CD4-positive, alpha-beta memory T cell (primary cell): ENCODE measurements around the gene EML6. TPM values are rescaled to one million over a fixed set of nuclear protein-coding genes. Genes with fewer than 3 reads are reported as not detected.

Source experiments
- CTCF ChIA-PET: fragments of 350-600 bp; sonication (Branson Sonifier 250); formaldehyde crosslinking; loops from one replicate; lab custom pipeline; 2021; ENCODE audit warnings: inconsistent platforms; ENCODE audit not compliant: partially characterized antibody; lab: Charles Lee
- POLR2A ChIA-PET: fragments of 350-600 bp; sonication (Branson Sonifier 250); formaldehyde crosslinking; loops from one replicate; lab custom pipeline; 2021; ENCODE audit not compliant: partially characterized antibody; lab: Charles Lee
- DNase-seq, 5 donors: peaks; one replicate each; pipeline versions ENCODE4 v3.0.0 to v3.0.0-alpha.2; 2020 to 2022; ENCODE audit warnings: mixed read lengths in 1 of 5
- H3K27ac ChIP-seq: one replicate; pipeline ENCODE4 v1.7.0; 2013; ENCODE audit warnings: low read depth, low read length
- H3K27me3 ChIP-seq: 2 replicates; pipeline ENCODE4 v1.7.0; 2013; ENCODE audit warnings: mild to moderate bottlenecking, low read length, moderate library complexity; ENCODE audit not compliant: insufficient read depth
- H3K36me3 ChIP-seq: 2 replicates; pipeline ENCODE4 v1.7.0; 2013; ENCODE audit warnings: mild to moderate bottlenecking, low read length, moderate library complexity; ENCODE audit not compliant: insufficient read depth
- H3K4me1 ChIP-seq: 2 replicates; pipeline ENCODE4 v1.7.0; 2013; ENCODE audit warnings: mild to moderate bottlenecking, low read length, moderate library complexity; ENCODE audit not compliant: insufficient read depth
- H3K4me3 ChIP-seq, 2 donors: one replicate each; pipeline ENCODE4 v1.7.0; 2013; ENCODE audit warnings: low read length in 2 of 2, mild to moderate bottlenecking in 1 of 2
- H3K9me3 ChIP-seq, 2 donors: one replicate each; pipeline ENCODE4 v1.7.0; 2013; ENCODE audit warnings: low read length in 2 of 2, control low read depth in 1 of 2; ENCODE audit not compliant: control insufficient read depth in 1 of 2
- H3K27ac Mint-ChIP-seq, 7 donors: one replicate each; pipeline ENCODE4 v1.8.0; 2020 to 2021; ENCODE audit warnings: mixed read lengths in 7 of 7, mild to moderate bottlenecking in 6 of 7, inconsistent platforms in 3 of 7, moderate library complexity in 3 of 7
- H3K27me3 Mint-ChIP-seq, 2 donors: one replicate each; pipeline ENCODE4 v1.8.0; 2020 to 2021; ENCODE audit warnings: mixed read lengths in 2 of 2
- H3K36me3 Mint-ChIP-seq, 2 donors: one replicate each; pipeline ENCODE4 v1.8.0; 2020 to 2021; ENCODE audit warnings: mixed read lengths in 2 of 2, inconsistent platforms in 1 of 2, mild to moderate bottlenecking in 1 of 2
- H3K4me1 Mint-ChIP-seq, 4 donors: one replicate each; pipeline ENCODE4 v1.8.0; 2020 to 2021; ENCODE audit warnings: mixed read lengths in 4 of 4, mild to moderate bottlenecking in 1 of 4
- H3K4me3 Mint-ChIP-seq, 8 donors: one replicate each; pipeline ENCODE4 v1.8.0; 2020 to 2021; ENCODE audit warnings: mixed read lengths in 8 of 8, mild to moderate bottlenecking in 7 of 8, moderate library complexity in 6 of 8, inconsistent platforms in 3 of 8
- H3K9me3 Mint-ChIP-seq, 8 donors: one replicate each; pipeline ENCODE4 v1.8.0; 2020 to 2021; ENCODE audit warnings: mixed read lengths in 8 of 8, mild to moderate bottlenecking in 5 of 8, inconsistent platforms in 3 of 8, moderate library complexity in 1 of 8
- intact Hi-C: fragments of 100-400 bp; cut with micrococcal nuclease; formaldehyde crosslinking; loops from one replicate; pipeline ENCODE4 v1.15.1; 2023
- polyA plus RNA-seq, 2 donors: library from polyadenylated mRNA; unstranded; fragments of 300-500 nt; fragmentation: Illumina TruSeq; gene quantifications; one replicate each; pipeline ENCODE4 v1.2.3, GENCODE V29; 2021
- total RNA-seq, 2 experiments: library from RNA; stranded (reverse); gene quantifications; one replicate each; pipeline ENCODE4 v1.2.3, GENCODE V29; 2021

The EML6 gene
- total and polyA plus RNA-seq, 4 experiments from 2014 or later, result 0.02 to 3.9 (median 1.8) TPM; not detected in 1

DNA sequence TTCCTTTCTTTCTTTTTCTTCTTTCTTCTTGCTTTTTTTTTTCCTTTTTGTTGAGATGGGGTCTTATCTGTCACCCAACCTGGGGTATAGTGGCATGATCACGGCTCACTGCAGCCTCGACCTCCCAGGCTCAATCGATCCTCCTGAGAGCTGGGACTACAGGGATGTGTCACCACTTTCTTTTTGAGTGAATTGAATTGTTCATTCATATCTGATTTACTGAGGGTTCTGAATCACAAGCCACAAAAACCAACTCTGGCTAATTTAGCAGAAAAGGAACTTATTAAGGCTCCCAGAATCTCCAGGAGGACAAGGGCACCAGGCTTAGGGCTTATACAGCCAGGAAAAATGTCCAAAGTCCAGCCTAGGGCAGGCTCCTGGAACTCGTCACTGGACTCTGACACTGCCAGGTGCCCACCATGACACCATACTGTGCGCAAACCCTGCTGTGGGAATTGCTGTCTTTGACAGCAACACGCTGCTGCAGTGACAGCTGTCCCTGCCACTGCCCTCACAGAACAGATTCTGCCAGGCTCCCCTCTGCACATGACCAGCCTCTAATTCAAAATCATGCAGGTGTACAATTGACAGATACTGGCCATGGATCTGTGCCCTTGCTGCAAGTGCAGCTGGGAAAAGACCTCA lies 42.9 kb upstream of the EML6 start:
- peak overlapping the region in 4 of 7 donors; percentile 25 to 87 (median 50) for H3K27ac Mint-ChIP-seq
- intact Hi-C loops, result no loop called here
- CTCF ChIA-PET, result interaction anchor here (1.2 to 1.5 kb wide), 2 partner anchors 15 to 24 kb away, joined by 3 to 9 read pairs; no protein-coding TSS in a partner anchor
- DNase-seq, result no peak
- H3K4me1 Mint-ChIP-seq, result peaks cover 10 to 24% (median 14%) of the 10 kb centered on the region in 4 donors
- H3K9me3 Mint-ChIP-seq, result no peaks in the 10 kb centered on the region
- POLR2A ChIA-PET, result interaction anchor here (0.5 to 0.9 kb wide), 2 partner anchors 42 to 436 kb away, joined by 3 to 4 read pairs; no protein-coding TSS in a partner anchor
- no peak overlapping the region for H3K4me3 ChIP-seq
- no peaks in the 10 kb centered on the region for H3K36me3 Mint-ChIP-seq
- H3K4me3 Mint-ChIP-seq, result peak overlapping the region in 5 of 8 donors; percentile 66 to 84 (median 79)
- no peaks in the 10 kb centered on the region for H3K9me3 ChIP-seq
- peaks cover 8% of the 10 kb centered on the region for H3K4me1 ChIP-seq
- no peak overlapping the region for H3K27ac ChIP-seq
- peaks cover 0 to 1% of the 10 kb centered on the region in 2 donors for H3K27me3 Mint-ChIP-seq
- H3K36me3 ChIP-seq, result no peaks in the 10 kb centered on the region
- no peaks in the 10 kb centered on the region for H3K27me3 ChIP-seq

DNA sequence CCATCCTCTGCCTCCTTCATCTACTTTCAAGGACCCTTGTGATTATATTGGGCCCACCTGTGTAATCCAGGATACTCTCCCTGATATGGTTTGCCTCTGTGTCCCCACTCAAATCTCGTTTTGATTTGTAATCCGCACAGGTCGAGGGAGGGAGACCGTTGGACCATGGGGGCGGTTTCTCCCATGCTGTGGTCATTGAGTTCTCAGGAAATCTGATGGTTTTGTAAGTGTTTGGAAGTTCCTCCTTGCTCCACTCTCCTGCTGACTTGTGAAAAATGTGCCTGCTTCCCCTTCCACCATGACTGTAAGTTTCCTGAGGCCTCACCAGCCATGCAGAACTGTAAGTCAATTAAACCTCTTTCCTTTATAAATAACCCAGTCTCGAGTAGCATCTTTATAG lies 42.0 kb upstream of the EML6 start:
- ChIA-PET CTCF (no interaction called here), POLR2A (interaction anchor here (0.5 kb wide), 1 partner anchor 437 kb away, joined by 3 read pairs; no protein-coding TSS in a partner anchor)
- peaks cover 10 to 24% (median 14%) of the 10 kb centered on the region in 4 donors for H3K4me1 Mint-ChIP-seq
- peaks cover 0 to 2% of the 10 kb centered on the region in 2 donors for H3K27me3 Mint-ChIP-seq
- Histone ChIP-seq H3K9me3 (no peaks in the 10 kb centered on the region), H3K36me3 (no peaks in the 10 kb centered on the region), H3K4me3 (no peak overlapping the region), H3K27ac (no peak overlapping the region), H3K27me3 (no peaks in the 10 kb centered on the region), H3K4me1 (peaks cover 8% of the 10 kb centered on the region)
- no peak for DNase-seq
- H3K9me3 Mint-ChIP-seq, result no peaks in the 10 kb centered on the region
- peak overlapping the region in 1 of 8 donors; percentile 26 for H3K4me3 Mint-ChIP-seq
- no peaks in the 10 kb centered on the region for H3K36me3 Mint-ChIP-seq
- intact Hi-C loops, result no loop called here
- H3K27ac Mint-ChIP-seq, result peak overlapping the region in 1 of 7 donors; percentile 26

DNA sequence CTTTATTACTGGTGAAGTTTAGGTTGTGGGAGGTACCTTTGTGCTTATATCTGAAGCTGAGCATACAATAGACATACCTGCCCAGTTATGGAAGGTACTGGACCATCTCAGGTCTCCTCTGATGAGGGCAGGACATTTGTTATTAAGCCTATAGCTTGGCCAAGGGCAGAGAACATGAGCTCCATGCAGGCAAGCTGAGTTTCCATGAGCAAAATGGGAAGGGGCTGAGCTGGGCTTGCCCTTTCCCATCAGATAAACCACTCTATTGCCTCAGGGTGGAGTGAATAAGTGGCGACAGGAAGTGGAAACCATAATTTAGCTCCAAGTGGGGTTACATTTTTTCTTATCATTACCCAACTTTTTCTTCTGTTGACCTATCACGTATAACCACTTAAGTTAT lies 39.9 kb upstream of the EML6 start:
- H3K9me3 Mint-ChIP-seq, result no peaks in the 10 kb centered on the region
- Histone ChIP-seq H3K9me3 (no peaks in the 10 kb centered on the region), H3K27me3 (no peaks in the 10 kb centered on the region), H3K27ac (no peak overlapping the region), H3K4me3 (no peak overlapping the region), H3K36me3 (no peaks in the 10 kb centered on the region), H3K4me1 (peaks cover 8% of the 10 kb centered on the region)
- no peak overlapping the region for H3K4me3 Mint-ChIP-seq
- no peaks in the 10 kb centered on the region for H3K36me3 Mint-ChIP-seq
- H3K27ac Mint-ChIP-seq, result no peak overlapping the region
- POLR2A ChIA-PET, result no interaction called here
- CTCF ChIA-PET, result interaction anchor here (0.9 to 2.9 kb wide), 3 partner anchors 18 to 160 kb away, joined by 3 to 9 read pairs (median 4); no protein-coding TSS in a partner anchor
- intact Hi-C loops, result no loop called here
- H3K4me1 Mint-ChIP-seq, result peaks cover 10 to 24% (median 16%) of the 10 kb centered on the region in 4 donors
- DNase-seq, result no peak
- H3K27me3 Mint-ChIP-seq, result peaks cover 2% of the 10 kb centered on the region in 2 donors

DNA sequence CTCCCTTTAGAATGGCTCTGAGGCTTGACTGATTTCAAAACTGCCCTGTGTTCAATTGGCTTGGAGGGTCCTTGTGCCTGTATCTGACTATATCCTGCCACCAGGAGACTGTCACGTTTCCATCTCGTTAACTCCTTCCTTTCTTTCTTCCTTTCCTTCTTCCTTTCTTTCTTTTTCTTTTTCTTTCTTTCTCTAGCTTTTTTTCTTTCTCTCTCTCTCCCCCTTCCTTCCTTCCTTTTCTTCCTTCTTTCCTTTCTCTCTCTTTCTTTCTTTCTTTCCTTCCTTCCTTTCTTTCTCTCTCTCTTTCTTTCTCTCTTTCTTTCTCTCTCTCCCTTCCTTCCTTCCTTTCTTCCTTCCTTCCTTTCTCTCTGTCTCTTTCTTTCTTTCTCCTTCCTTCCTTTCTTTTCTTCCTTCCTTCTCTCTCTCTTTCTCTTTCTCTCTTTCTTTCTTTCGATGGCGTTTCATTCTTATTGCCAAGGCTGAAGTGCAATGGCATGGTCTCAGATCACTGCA lies 38.1 kb upstream of the EML6 start:
- H3K27me3 Mint-ChIP-seq, result peaks cover 3 to 5% of the 10 kb centered on the region in 2 donors
- no peaks in the 10 kb centered on the region for H3K27me3 ChIP-seq
- ChIA-PET CTCF (interaction anchor here (1.5 kb wide), 1 partner anchor 161 kb away, joined by 4 read pairs; no protein-coding TSS in a partner anchor), POLR2A (no interaction called here)
- no peak overlapping the region for H3K4me3 Mint-ChIP-seq
- H3K4me1 Mint-ChIP-seq, result peaks cover 8 to 17% (median 12%) of the 10 kb centered on the region in 4 donors
- intact Hi-C loops, result no loop called here
- H3K9me3 Mint-ChIP-seq, result no peaks in the 10 kb centered on the region
- H3K36me3 Mint-ChIP-seq, result no peaks in the 10 kb centered on the region
- H3K4me3 ChIP-seq, result no peak overlapping the region
- no peaks in the 10 kb centered on the region for H3K36me3 ChIP-seq
- peaks cover 5% of the 10 kb centered on the region for H3K4me1 ChIP-seq
- H3K27ac Mint-ChIP-seq, result no peak overlapping the region
- H3K27ac ChIP-seq, result no peak overlapping the region
- DNase-seq, result no peak
- no peaks in the 10 kb centered on the region for H3K9me3 ChIP-seq

DNA sequence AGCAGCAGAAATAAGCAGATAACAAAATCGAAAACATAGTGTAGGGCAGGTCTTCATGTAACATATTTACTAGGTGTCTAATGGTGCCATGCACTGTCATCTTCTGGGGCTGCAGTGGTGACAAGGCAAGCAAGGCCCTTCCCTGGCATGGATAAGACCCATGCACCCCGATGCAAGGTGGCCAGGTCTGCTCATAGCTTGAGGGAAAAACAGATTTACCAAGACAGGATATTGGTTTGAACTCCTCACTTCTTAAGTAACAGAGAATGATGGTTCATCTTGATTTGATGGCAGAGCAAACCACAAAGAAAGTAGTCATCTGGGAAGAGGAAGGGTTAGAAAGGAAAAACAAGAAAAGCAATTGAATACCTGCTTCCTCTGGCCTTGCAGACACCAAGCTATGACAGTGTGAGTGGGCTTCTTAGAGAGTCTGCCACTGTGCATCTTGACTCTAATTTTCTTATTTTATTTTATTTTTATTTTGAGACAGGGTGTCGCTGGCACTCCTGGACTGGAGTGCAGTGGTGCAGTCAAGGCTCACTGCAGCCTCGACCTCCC lies 35.8 kb upstream of the EML6 start:
- H3K36me3 Mint-ChIP-seq, result no peaks in the 10 kb centered on the region
- Histone ChIP-seq H3K4me1 (no peaks in the 10 kb centered on the region), H3K4me3 (no peak overlapping the region), H3K27me3 (no peaks in the 10 kb centered on the region), H3K36me3 (no peaks in the 10 kb centered on the region), H3K27ac (no peak overlapping the region), H3K9me3 (no peaks in the 10 kb centered on the region)
- peaks cover 3 to 5% of the 10 kb centered on the region in 2 donors for H3K27me3 Mint-ChIP-seq
- H3K4me1 Mint-ChIP-seq, result peaks cover 0 to 3% (median 0%) of the 10 kb centered on the region in 4 donors
- POLR2A ChIA-PET, result no interaction called here
- no peak overlapping the region for H3K4me3 Mint-ChIP-seq
- no peak for DNase-seq
- intact Hi-C loops, result no loop called here
- no peaks in the 10 kb centered on the region for H3K9me3 Mint-ChIP-seq
- H3K27ac Mint-ChIP-seq, result no peak overlapping the region
- CTCF ChIA-PET, result no interaction called here

DNA sequence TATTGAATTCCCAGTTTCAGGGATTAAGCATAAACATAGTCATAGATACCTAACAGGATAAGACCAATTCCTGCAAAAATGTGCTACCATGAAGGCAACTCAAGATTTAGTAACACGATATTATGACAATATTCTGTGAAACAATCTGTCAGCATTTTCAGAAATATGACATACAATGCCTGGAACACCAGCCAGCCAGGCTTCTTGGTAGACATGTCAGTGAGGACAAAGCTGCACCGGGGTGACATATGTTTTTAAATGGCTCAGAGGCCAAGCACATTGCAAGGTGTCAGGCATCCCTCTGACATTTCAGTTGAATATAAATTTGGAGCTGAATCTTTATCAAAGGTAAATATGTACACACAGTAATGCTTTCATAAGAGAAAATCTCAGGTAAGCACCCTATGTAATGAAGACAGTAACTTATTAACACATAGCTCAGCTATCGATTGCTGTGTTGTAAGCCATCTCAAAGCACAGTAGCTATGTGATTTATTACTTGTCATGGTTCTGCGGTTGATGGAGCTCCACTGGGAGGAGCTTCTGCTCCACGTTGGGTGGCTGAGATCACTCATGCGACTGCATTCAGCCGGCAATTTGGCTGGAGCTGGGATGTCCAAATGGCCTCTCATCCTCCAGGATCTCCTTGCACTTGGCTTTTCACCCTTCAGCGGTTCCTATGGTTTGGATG lies 31.9 kb upstream of the EML6 start:
- H3K4me3 Mint-ChIP-seq, result no peak overlapping the region
- Histone ChIP-seq H3K36me3 (no peaks in the 10 kb centered on the region), H3K9me3 (no peaks in the 10 kb centered on the region), H3K27me3 (no peaks in the 10 kb centered on the region), H3K4me3 (no peak overlapping the region), H3K27ac (no peak overlapping the region), H3K4me1 (no peaks in the 10 kb centered on the region)
- no peaks in the 10 kb centered on the region for H3K9me3 Mint-ChIP-seq
- ChIA-PET CTCF (interaction anchor here (0.9 to 5.9 kb wide), 2 partner anchors 13 to 147 kb away, joined by 3 to 25 read pairs; no protein-coding TSS in a partner anchor), POLR2A (interaction anchor here (0.8 kb wide), 1 partner anchor 32 kb away, joined by 3 read pairs; the partner anchor contains the start of gene EML6)
- intact Hi-C loops, result no loop called here
- peaks cover 0 to 3% (median 0%) of the 10 kb centered on the region in 4 donors for H3K4me1 Mint-ChIP-seq
- no peak for DNase-seq
- peaks cover 5 to 7% of the 10 kb centered on the region in 2 donors for H3K27me3 Mint-ChIP-seq
- no peak overlapping the region for H3K27ac Mint-ChIP-seq
- no peaks in the 10 kb centered on the region for H3K36me3 Mint-ChIP-seq
